NK-92 (cell line): ENCODE data around the gene PXK.

Source experiments
- DNase-seq: peaks from one replicate; lab custom pipeline; 2025; ENCODE audit not compliant: unreplicated experiment; lab: John Stamatoyannopoulos, UW

PXK gene

GRCh38 chr3:58459160-58459559, 126.5 kb downstream of the PXK start:
- no peak for DNase-seq

- no peak for DNase-seq
Observed at GRCh38 chr3:58462829-58463180, 130.1 kb downstream of the PXK start.

GRCh38 chr3:58463181-58463941, 130.7 kb downstream of the PXK start:
- DNase-seq, result no peak

- DNase-seq, result no peak
Observed at GRCh38 chr3:58463942-58464271, 131.2 kb downstream of the PXK start.

DNA sequence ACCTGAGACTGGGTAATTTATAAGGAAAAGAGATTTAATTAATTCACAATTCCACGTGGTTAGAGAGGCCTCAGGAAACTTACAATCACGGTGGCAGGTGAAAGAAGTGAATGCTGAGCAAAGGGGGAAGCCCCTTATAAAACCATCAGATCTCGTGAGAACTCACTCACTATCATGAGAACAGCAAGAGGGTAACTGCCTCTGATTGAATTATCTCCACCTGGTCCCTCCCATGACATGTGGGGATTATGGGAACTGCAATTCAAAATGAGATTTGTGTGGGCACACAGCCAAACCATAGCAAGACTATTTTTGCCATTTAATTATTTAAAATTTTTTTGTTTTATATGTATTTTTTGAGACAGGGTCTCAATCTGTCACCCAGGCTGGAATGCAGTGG, 132.2 kb downstream of the PXK start:
- DNase-seq, result no peak

GRCh38 chr3:58466899-58467563, 134.3 kb downstream of the PXK start:
- DNase-seq, result no peak

GRCh38 chr3:58469096-58469495, 136.4 kb downstream of the PXK start:
- DNase-seq, result no peak

- no peak for DNase-seq
Observed at GRCh38 chr3:58470363-58471024, 137.8 kb downstream of the PXK start.

GRCh38 chr3:58471025-58471887, 138.6 kb downstream of the PXK start:
- DNase-seq, result no peak

DNA sequence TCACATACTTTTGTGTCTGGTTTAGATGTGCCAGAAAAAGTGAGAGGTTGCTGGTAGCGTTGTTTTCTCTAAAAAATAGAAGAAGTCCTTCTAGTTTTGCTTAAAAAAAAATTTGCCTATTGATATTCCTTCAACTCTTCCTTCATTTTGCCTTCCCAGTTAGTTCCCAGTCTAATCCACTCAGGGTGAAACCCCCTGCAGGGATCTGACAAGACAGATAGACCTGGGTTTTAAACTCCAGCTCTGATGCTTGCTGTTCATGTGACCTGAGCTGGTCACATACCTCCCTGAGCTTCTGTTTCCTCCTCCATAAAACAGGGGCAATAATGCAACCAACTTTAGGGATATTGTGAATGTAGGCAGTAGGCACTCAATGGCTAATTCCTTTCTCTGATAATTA, 140.6 kb downstream of the PXK start:
- no peak for DNase-seq

- no peak for DNase-seq
Observed at GRCh38 chr3:58474348-58474911, 141.7 kb downstream of the PXK start.

- DNase-seq, result no peak
Observed at GRCh38 chr3:58474967-58475578, 142.4 kb downstream of the PXK start.
